Nephron (organoid): Measurements from ENCODE around the gene IRX1.

ENCODE experiments used
- H3K27ac Mint-ChIP-seq, 3 experiments: 2 replicates each; pipeline ENCODE4 v1.8.0; 2020; ENCODE audit warnings: mixed read lengths in 3 of 3, mild to moderate bottlenecking in 2 of 3, moderate library complexity in 1 of 3
- H3K27me3 Mint-ChIP-seq: 2 replicates; pipeline ENCODE4 v1.8.0; 2021; ENCODE audit warnings: low read depth, mild to moderate bottlenecking, moderate library complexity, mixed read lengths
- H3K36me3 Mint-ChIP-seq: 2 replicates; pipeline ENCODE4 v1.8.0; 2020; ENCODE audit warnings: low read depth, mixed read lengths
- H3K4me1 Mint-ChIP-seq: 2 replicates; pipeline ENCODE4 v1.8.0; 2020; ENCODE audit warnings: mixed read lengths
- H3K4me3 Mint-ChIP-seq, 3 experiments: 2 replicates each; pipeline ENCODE4 v1.8.0; 2020; ENCODE audit warnings: mild to moderate bottlenecking in 3 of 3, mixed read lengths in 3 of 3, moderate library complexity in 2 of 3
- H3K9me3 Mint-ChIP-seq: 2 replicates; pipeline ENCODE4 v1.8.0; 2020; ENCODE audit warnings: mixed read lengths
- TF ChIP-seq, protein P1 (sequence below), 3 experiments: fragments of 200-600 bp; sonication (generic); IDR thresholded peaks; one replicate each; pipeline ENCODE4 v1.5.0; 2021; ENCODE audit warnings: antibody characterized with exemption in 3 of 3; ENCODE audit not compliant: unreplicated experiment in 3 of 3

Gene IRX1

DNA sequence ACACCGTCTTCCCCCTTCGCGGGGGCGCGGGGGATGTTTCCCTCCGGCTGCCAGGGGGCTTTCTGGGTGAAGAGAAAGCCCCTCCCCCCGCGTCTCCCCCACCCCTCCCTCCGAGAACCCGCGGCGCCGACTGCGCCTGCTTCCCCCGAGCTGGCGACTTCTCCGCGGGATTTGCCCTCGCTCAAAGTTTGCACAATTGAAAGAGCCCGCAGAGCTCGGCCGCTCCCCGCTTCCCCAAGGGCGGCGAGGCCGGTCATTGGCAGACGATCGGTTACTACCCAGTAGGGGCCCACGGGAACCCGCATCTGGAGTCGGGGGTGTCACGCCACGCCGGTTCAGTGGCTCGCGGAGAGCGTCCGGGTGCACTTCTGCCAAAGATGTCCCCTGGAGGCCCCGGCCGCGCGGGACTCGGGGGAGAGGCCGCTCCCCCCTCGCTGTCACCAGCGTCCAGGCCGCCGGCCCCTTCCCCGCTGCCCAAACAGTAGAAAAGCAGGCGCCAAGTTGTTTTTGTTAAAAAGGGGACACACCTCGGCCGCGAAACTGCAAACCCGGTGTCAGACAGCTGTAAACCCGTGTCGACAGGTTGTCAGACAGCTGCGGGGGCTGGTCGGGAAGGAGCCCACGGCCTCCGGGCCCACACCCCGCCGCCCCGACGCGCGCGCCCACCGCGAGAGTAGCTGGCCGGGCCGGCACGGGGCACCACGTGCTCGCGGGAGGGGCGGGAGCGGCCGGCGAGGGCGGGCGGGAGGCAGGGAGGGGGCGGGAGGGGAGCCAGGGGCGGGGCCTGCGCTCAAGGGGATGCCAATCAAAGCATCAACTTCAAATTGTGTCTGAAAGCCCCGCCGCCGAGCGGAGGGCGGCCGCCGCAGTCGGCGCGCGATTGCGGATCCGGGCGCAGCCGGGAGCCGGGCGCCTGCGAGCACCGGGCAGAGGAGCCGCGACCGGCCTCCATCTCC lies at the start of gene IRX1:
Gene IRX1 (plus strand): TSS at position 827 of the 956 bp plus-strand sequence. CDS start 274 bp downstream, outside the sequence.
- H3K4me3 Mint-ChIP-seq = peak within 1 kb of the TSS; percentile 81 to 88 (median 82)
- H3K4me1 Mint-ChIP-seq = peaks cover 23% of the 10 kb centered on the region
- H3K27me3 Mint-ChIP-seq = peaks cover 92% of the 10 kb centered on the region
- TF ChIP-seq, protein P1, sequence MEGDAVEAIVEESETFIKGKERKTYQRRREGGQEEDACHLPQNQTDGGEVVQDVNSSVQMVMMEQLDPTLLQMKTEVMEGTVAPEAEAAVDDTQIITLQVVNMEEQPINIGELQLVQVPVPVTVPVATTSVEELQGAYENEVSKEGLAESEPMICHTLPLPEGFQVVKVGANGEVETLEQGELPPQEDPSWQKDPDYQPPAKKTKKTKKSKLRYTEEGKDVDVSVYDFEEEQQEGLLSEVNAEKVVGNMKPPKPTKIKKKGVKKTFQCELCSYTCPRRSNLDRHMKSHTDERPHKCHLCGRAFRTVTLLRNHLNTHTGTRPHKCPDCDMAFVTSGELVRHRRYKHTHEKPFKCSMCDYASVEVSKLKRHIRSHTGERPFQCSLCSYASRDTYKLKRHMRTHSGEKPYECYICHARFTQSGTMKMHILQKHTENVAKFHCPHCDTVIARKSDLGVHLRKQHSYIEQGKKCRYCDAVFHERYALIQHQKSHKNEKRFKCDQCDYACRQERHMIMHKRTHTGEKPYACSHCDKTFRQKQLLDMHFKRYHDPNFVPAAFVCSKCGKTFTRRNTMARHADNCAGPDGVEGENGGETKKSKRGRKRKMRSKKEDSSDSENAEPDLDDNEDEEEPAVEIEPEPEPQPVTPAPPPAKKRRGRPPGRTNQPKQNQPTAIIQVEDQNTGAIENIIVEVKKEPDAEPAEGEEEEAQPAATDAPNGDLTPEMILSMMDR (IDR thresholded peaks at IDR 0.05; ENCODE audit: unreplicated experiment in 3 of 3) = no peak
- no peaks in the 10 kb centered on the region for H3K9me3 Mint-ChIP-seq
- peak within 1 kb of the TSS in 1 of 3 experiments; percentile 99 for H3K27ac Mint-ChIP-seq
- H3K36me3 Mint-ChIP-seq = peaks cover 12% of the 10 kb centered on the region

GRCh38 chr5:3546028-3546427 lies 49.6 kb upstream of the IRX1 start:
- Mint-ChIP-seq H3K36me3 (no peaks in the 10 kb centered on the region), H3K27me3 (peaks cover 6% of the 10 kb centered on the region), H3K9me3 (no peaks in the 10 kb centered on the region), H3K4me1 (no peaks in the 10 kb centered on the region), H3K27ac (no peak overlapping the region), H3K4me3 (no peak overlapping the region)
- TF ChIP-seq, protein P1 (IDR thresholded peaks at IDR 0.05; ENCODE audit: unreplicated experiment in 3 of 3) = no peak

DNA sequence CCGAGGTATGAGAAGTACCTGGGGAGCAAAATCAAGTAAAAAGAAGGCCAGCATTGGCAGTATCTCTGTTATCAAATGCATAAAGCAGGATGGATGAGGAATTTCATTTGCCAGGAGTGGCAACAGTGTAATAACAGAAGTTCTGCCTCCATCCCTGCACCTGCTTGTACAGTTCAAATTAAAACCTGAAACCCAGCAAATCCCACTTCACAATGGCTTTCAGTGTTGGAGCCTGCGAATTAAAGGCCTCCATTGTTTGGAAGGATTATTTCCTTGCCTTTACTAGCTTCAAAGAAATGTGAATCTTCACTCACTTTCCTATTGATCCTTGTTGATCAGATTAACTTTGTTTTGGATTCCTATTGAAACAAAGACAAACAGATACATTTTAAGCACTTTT lies 31.5 kb upstream of the IRX1 start:
- H3K27me3 Mint-ChIP-seq = peaks cover 17% of the 10 kb centered on the region
- no peak overlapping the region for H3K27ac Mint-ChIP-seq
- H3K4me1 Mint-ChIP-seq = no peaks in the 10 kb centered on the region
- TF ChIP-seq, protein P1 (IDR thresholded peaks at IDR 0.05; ENCODE audit: unreplicated experiment in 3 of 3) = no peak
- H3K36me3 Mint-ChIP-seq = peaks cover 5% of the 10 kb centered on the region
- no peak overlapping the region for H3K4me3 Mint-ChIP-seq
- H3K9me3 Mint-ChIP-seq = peaks cover 33% of the 10 kb centered on the region

- Mint-ChIP-seq H3K9me3 (peaks cover 28% of the 10 kb centered on the region), H3K27ac (no peak overlapping the region), H3K4me1 (no peaks in the 10 kb centered on the region), H3K27me3 (peaks cover 23% of the 10 kb centered on the region), H3K36me3 (peaks cover 5% of the 10 kb centered on the region), H3K4me3 (no peak overlapping the region)
- TF ChIP-seq, protein P1 (IDR thresholded peaks at IDR 0.05; ENCODE audit: unreplicated experiment in 3 of 3) = no peak
Observed at GRCh38 chr5:3564827-3565518, 30.7 kb upstream of the IRX1 start.

- Mint-ChIP-seq H3K4me1 (no peaks in the 10 kb centered on the region), H3K36me3 (no peaks in the 10 kb centered on the region), H3K9me3 (peaks cover 4% of the 10 kb centered on the region), H3K27me3 (peaks cover 100% of the 10 kb centered on the region), H3K27ac (no peak overlapping the region), H3K4me3 (no peak overlapping the region)
- TF ChIP-seq, protein P1 (IDR thresholded peaks at IDR 0.05; ENCODE audit: unreplicated experiment in 3 of 3) = no peak
Observed at GRCh38 chr5:3584724-3585531, 10.7 kb upstream of the IRX1 start.
